Astrocyte of the cerebellum (primary cell): ENCODE results near the gene PALB2.
A peak's percentile ranks its signal among the peaks of the same experiment; 100 is the strongest.
"Not testable (repeated sequence)": the region's sequence is repeated elsewhere in the genome, so short reads cannot be mapped to it uniquely, and the experiment has no call there.

Experiments
- DNase-seq: peaks from one replicate; pipeline ENCODE4 v3.0.0-alpha.2; 2011; ENCODE audit warnings: low read depth
- H3K4me3 ChIP-seq: 2 replicates; pipeline ENCODE4 v1.5.1; 2011; ENCODE audit warnings: mild to moderate bottlenecking, low read depth, low read length, moderate library complexity
- CTCF ChIP-seq: IDR thresholded peaks from 2 replicates; pipeline ENCODE4 v1.5.1; 2012; ENCODE audit warnings: low read length, low read depth, moderate library complexity, mild to moderate bottlenecking; ENCODE audit errors: missing control alignments
- in situ Hi-C: cut with HindIII; loops from 2 replicates; pipeline ENCODE4 v1.10.0; 2017; ENCODE audit warnings: low sequenced_read_pairs

Gene PALB2

DNA sequence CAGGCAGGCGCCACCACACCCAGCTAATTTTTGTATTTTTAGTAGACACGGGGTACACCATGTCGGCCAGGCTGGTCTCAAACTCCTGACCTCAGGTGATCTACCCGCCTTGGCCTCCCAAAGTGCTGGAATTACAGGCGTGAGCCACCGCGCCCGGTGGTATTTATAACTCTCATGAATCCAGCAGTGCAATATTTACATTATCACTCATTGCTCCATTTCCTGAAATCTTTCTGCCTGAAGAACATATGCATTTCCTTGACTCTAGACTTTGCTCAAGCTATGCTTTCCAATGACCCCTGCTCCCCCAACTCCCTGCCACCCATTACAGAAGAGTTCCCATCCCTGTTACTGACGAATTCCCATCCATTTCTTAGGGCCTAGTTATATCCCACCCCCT is 25.3 kb downstream of the PALB2 start:
- DNase-seq: no peak
- in situ Hi-C loops: no loop called here
- TF ChIP-seq CTCF: no peak
- H3K4me3 ChIP-seq: no peak overlapping the region

- DNase-seq: no peak
- H3K4me3 ChIP-seq: no peak overlapping the region
- no peak for TF ChIP-seq CTCF
- in situ Hi-C loops: no loop called here
Observed at GRCh38 chr16:23611936-23612335, 29.2 kb downstream of the PALB2 start.

- DNase-seq, H3K4me3 ChIP-seq, in situ Hi-C loops: not testable (repeated sequence)
Observed at GRCh38 chr16:23610905-23611304, 30.2 kb downstream of the PALB2 start.

DNA sequence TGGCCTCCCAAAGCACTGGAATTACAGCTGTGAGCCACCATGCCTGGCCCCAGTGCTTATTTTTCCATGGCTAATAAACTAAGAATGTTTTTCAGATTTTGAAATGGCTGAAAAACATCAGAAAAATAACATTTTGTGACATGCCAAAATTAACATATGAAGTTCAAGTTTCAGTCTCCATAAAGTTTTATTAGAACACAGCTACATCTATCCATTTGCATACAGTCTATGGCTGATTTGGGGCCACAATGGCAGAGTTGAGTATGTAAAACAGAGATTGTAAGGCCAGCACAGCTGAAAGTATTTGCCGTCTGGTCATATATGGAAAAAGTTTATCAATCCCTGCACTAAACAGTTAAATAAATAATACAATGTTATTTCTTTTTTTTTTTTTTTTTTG is 31.2 kb downstream of the PALB2 start:
- in situ Hi-C loops: no loop called here
- no peak overlapping the region for H3K4me3 ChIP-seq
- no peak for DNase-seq
- TF ChIP-seq CTCF: no peak

- DNase-seq: peak; percentile 4
- TF ChIP-seq CTCF: no peak
- H3K4me3 ChIP-seq: no peak overlapping the region
- in situ Hi-C loops: no loop called here
Observed at GRCh38 chr16:23608194-23608593, 32.9 kb downstream of the PALB2 start.

DNA sequence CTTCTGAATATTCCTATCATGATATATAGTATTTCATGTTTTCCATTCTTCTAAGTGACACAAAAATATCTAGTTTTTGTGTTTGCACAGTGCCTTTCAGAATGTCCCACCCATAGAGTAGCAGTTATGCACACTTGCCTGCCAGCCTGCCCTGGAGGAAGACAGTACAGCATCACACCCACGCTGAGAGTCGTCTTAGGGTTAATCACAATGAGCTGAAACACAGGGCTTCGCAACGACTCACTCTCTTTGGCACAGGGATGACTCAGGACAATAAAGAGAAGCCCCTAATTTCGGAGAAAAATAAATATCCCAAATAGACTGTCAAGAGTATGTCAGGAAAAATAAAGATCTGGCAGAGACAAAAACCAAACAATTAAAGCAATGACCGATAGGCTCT is 33.4 kb downstream of the PALB2 start:
- no peak for TF ChIP-seq CTCF
- no peak overlapping the region for H3K4me3 ChIP-seq
- no peak for DNase-seq
- in situ Hi-C loops: no loop called here

DNA sequence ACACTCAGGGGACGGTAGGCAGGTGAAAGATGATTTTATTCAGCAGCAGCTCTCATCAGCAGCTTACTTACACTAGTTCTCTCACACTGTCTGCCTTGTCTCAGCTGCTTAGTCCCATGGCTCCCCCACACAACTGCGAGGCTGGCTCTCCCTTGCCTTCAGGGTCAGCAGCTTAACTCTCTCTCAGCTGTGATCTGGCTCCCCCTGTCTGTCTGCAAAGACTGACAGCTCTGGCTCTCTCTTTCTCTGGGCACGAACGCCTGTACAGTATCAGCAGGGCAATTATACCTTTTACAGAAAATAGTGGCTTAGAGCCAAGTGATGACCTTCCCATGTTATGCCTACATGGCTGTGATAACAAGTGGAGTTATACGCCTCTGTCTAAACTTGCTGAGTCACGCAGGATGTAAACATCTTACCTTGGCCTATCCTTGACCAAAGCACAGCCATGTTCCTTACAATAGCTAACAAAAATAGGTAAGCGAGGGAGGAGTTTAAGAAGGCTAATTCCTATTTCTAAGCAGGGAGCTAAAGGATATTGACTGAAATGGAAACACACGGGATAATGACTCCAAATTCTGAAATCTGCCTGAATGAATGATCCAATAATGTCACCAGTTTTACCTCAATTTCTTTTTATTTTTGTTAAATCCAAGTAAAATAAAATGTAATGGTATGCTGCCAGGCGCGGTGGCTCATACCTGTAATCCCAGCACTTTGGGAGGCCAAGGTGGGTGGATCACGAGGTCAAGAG is 43.9 kb downstream of the PALB2 start:
- in situ Hi-C loops: no loop called here
- no peak for DNase-seq
- no peak for TF ChIP-seq CTCF
- H3K4me3 ChIP-seq: no peak overlapping the region
